NB4 (cell line): Measurements from ENCODE around the gene GNG7.

ENCODE experiments used
- DNase-seq: peaks from one replicate; pipeline ENCODE4 v3.0.0; 2010; ENCODE audit warnings: low read depth
- H3K4me3 ChIP-seq: one replicate; pipeline ENCODE4 v1.5.1; 2011; ENCODE audit warnings: mild to moderate bottlenecking, low read depth, low read length, moderate library complexity
- MAX ChIP-seq: IDR thresholded peaks from 2 replicates; pipeline ENCODE4 v1.6.1; 2011; ENCODE audit warnings: low read depth, low read length
- MYC ChIP-seq: IDR thresholded peaks from 2 replicates; pipeline ENCODE4 v1.6.1; 2011; ENCODE audit warnings: low read depth, low read length
- POLR2A ChIP-seq: IDR thresholded peaks from 2 replicates; pipeline ENCODE4 v1.6.1; 2011; ENCODE audit warnings: mild to moderate bottlenecking; ENCODE audit not compliant: insufficient read length; ENCODE audit errors: extremely low read depth
- TF ChIP-seq, protein P1 (sequence below): IDR thresholded peaks from one replicate; pipeline ENCODE4 v1.5.1; 2012; ENCODE audit warnings: low read depth, low read length

Gene GNG7

DNA sequence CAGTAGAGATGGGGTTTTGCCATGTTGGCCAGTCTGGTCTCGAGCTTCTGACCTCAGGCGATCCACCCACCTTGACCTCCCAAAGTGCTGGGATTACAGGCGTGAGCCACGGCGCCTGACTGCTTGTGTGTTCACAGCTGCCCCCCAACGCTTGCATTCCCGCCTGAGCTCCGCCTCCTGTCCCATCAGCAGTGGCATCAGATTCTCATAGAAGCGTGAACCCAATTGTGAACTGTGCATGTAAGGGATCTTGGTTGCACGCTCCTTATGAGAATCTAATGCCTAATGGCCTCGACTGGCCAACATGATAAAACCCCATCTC is 150.7 kb downstream of the GNG7 start:
- no peak overlapping the region for H3K4me3 ChIP-seq
- DNase-seq: no peak
- TF ChIP-seq MAX (no peak), MYC (no peak), POLR2A (no peak)
- TF ChIP-seq, protein P1, sequence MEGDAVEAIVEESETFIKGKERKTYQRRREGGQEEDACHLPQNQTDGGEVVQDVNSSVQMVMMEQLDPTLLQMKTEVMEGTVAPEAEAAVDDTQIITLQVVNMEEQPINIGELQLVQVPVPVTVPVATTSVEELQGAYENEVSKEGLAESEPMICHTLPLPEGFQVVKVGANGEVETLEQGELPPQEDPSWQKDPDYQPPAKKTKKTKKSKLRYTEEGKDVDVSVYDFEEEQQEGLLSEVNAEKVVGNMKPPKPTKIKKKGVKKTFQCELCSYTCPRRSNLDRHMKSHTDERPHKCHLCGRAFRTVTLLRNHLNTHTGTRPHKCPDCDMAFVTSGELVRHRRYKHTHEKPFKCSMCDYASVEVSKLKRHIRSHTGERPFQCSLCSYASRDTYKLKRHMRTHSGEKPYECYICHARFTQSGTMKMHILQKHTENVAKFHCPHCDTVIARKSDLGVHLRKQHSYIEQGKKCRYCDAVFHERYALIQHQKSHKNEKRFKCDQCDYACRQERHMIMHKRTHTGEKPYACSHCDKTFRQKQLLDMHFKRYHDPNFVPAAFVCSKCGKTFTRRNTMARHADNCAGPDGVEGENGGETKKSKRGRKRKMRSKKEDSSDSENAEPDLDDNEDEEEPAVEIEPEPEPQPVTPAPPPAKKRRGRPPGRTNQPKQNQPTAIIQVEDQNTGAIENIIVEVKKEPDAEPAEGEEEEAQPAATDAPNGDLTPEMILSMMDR: no peak

- TF ChIP-seq, protein P1: no peak
- TF ChIP-seq MAX: no peak
- TF ChIP-seq MYC: no peak
- no peak for TF ChIP-seq POLR2A
- no peak overlapping the region for H3K4me3 ChIP-seq
These were observed 151.2 kb downstream of the GNG7 start for GRCh38 chr19:2551172-2551863.

GRCh38 chr19:2550431-2551171 is 151.9 kb downstream of the GNG7 start:
- H3K4me3 ChIP-seq: no peak overlapping the region

More at GRCh38 chr19:2551172-2551863, 151.2 kb downstream of the GNG7 start:
- DNase-seq: no peak

GRCh38 chr19:2549701-2550191 is 152.7 kb downstream of the GNG7 start:
- H3K4me3 ChIP-seq: no peak overlapping the region
- TF ChIP-seq POLR2A: no peak
- TF ChIP-seq, protein P1: no peak
- DNase-seq: peak; percentile 62

More at GRCh38 chr19:2550431-2551171, 151.9 kb downstream of the GNG7 start:
- no peak for DNase-seq
- TF ChIP-seq, protein P1: no peak
- TF ChIP-seq MYC (no peak), POLR2A (no peak), MAX (no peak)

- TF ChIP-seq, protein P1: no peak
- TF ChIP-seq MYC (no peak), MAX (no peak), POLR2A (no peak)
- H3K4me3 ChIP-seq: no peak overlapping the region
- no peak for DNase-seq
These were observed 153.5 kb downstream of the GNG7 start for GRCh38 chr19:2548966-2549365.

DNA sequence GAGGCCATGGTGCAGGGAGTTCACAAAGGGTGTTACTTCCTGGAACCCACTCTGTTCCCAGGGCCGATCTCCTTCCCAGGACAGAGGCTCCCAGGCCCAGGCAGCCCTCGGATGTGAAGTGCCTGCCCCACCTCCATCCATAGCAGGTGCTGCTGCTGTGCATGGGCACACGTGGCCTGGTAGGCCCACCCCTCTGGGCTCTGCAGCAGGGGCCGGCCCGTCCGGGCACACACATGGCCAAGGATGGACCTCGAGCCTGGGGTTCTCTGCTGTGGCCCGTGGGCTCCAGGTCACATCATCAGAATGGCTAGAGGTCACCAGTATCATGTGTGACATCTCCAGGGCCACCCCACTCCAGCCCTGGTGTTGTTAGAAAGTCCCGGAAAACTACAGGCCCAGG is 154.8 kb downstream of the GNG7 start:
- TF ChIP-seq, protein P1: no peak
- no peak for TF ChIP-seq MAX
- TF ChIP-seq MYC: no peak
- TF ChIP-seq POLR2A: no peak
- DNase-seq: no peak
- no peak overlapping the region for H3K4me3 ChIP-seq
